ENCODE results near the gene KIAA1217.

DNA sequence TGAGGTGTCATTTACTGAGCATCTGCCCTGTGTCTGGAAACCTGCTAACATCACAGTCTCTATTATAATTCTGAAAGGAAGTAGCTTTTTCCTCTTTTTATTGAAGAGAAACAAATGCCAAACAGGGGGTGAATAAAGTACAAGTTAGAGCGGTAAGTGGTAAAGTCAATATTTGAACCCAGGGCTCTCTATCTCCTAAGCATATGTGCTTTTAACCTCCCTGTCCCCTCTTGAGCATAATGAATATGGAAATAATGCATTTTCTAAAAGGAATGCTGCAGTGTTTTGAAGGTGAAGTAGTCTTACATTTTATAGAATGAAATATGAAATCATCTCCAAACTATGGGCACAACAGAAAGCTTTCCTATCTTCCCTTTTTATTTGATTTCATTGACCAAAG lies 196.7 kb downstream of the KIAA1217 start:
- no peak for TF ChIP-seq REST (IDR thresholded peaks at IDR 0.05)
- TF ChIP-seq RAD21 (conservative IDR thresholded peaks at IDR 0.05 in 1 of 2, IDR thresholded peaks at IDR 0.05 in 1 of 2): no peak
- TF ChIP-seq POLR2A (IDR thresholded peaks at IDR 0.05; ENCODE audit: low read length): no peak
- no peak for TF ChIP-seq CHD2 (IDR thresholded peaks at IDR 0.05; ENCODE audit: low read length, partially characterized antibody)
- TF ChIP-seq, protein P1, sequence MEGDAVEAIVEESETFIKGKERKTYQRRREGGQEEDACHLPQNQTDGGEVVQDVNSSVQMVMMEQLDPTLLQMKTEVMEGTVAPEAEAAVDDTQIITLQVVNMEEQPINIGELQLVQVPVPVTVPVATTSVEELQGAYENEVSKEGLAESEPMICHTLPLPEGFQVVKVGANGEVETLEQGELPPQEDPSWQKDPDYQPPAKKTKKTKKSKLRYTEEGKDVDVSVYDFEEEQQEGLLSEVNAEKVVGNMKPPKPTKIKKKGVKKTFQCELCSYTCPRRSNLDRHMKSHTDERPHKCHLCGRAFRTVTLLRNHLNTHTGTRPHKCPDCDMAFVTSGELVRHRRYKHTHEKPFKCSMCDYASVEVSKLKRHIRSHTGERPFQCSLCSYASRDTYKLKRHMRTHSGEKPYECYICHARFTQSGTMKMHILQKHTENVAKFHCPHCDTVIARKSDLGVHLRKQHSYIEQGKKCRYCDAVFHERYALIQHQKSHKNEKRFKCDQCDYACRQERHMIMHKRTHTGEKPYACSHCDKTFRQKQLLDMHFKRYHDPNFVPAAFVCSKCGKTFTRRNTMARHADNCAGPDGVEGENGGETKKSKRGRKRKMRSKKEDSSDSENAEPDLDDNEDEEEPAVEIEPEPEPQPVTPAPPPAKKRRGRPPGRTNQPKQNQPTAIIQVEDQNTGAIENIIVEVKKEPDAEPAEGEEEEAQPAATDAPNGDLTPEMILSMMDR (IDR thresholded peaks at IDR 0.05): no peak
